GM12878 (cell line): ENCODE measurements around the gene RPUSD1. TPM values are rescaled to one million over a fixed set of nuclear protein-coding genes. Genes with fewer than 3 reads are reported as not detected.

ENCODE experiments used
- ATAC-seq: fragments of 200-7000 bp; cut with Tn5 transposase; 3 replicates; pipeline ENCODE4 v1.9.1; 2020; ENCODE audit warnings: mild to moderate bottlenecking, moderate library complexity
- BruUV-seq: library from RNA; stranded (reverse); fragments of 400-500 nt; replicated peaks from 2 replicates; lab custom pipeline; 2021; lab: Mats Ljungman, UMichigan
- CTCF ChIA-PET: fragments of 300-600 bp; sonication (Branson Sonifier 250); formaldehyde crosslinking; extraction: SDS; loops from one replicate; lab custom pipeline; 2021; ENCODE audit warnings: inconsistent platforms; lab: Yijun Ruan, JAX
- POLR2A ChIA-PET: fragments of 350-600 bp; formaldehyde crosslinking; extraction: SDS; loops from one replicate; lab custom pipeline; 2021; ENCODE audit warnings: inconsistent platforms; lab: Charles Lee
- RAD21 ChIA-PET: fragments of 300-600 bp; sonication (Branson Sonifier 250); formaldehyde crosslinking; loops from one replicate; lab custom pipeline; 2023; ENCODE audit warnings: antibody characterized with exemption; ENCODE audit not compliant: unreplicated experiment; lab: Charles Lee
- SMC1A ChIA-PET: fragments of 300-600 bp; sonication (Branson Sonifier 250); formaldehyde crosslinking; loops from one replicate; lab custom pipeline; 2023; ENCODE audit not compliant: unreplicated experiment, uncharacterized antibody; lab: Charles Lee
- DNase-seq: peaks from one replicate; pipeline ENCODE4 v3.0.0-alpha.2; 2011; ENCODE audit warnings: low read depth, low spot score
- FAIRE-seq: peaks from 3 replicates; lab custom pipeline; 2011; peaks lifted over from hg19 to GRCh38; lab: Jason Lieb, UNC
- H2AFZ ChIP-seq: 2 replicates; pipeline ENCODE4 v1.6.0; 2011; ENCODE audit warnings: low read depth, low read length, control low read depth; ENCODE audit not compliant: control insufficient read depth
- H3K27ac ChIP-seq: 2 replicates; pipeline ENCODE4 v1.5.1; 2011; ENCODE audit warnings: control low read depth; ENCODE audit not compliant: control insufficient read depth, insufficient read depth
- H3K27me3 ChIP-seq, 2 experiments: replicated peaks in 1 of 2; 2 replicates each; pipeline versions ENCODE4 v1.6.0 to v1.6.1; 2011; ENCODE audit warnings: low read length in 1 of 2; ENCODE audit not compliant: control insufficient read depth in 2 of 2, insufficient read depth in 2 of 2
- H3K36me3 ChIP-seq, 2 experiments: 2 replicates each; pipeline ENCODE4 v1.5.1; 2011; ENCODE audit warnings: low read length in 1 of 2; ENCODE audit not compliant: control insufficient read depth in 2 of 2, insufficient read depth in 2 of 2
- H3K4me1 ChIP-seq: 2 replicates; pipeline ENCODE4 v1.6.1; 2011; ENCODE audit warnings: mild to moderate bottlenecking, low read length, moderate library complexity, mixed read lengths; ENCODE audit not compliant: control insufficient read depth, insufficient read depth
- H3K4me2 ChIP-seq: 2 replicates; pipeline ENCODE4 v1.6.0; 2011; ENCODE audit warnings: control low read depth; ENCODE audit not compliant: control insufficient read depth, insufficient read depth
- H3K4me3 ChIP-seq: fragments of 200-600 bp; sonication (generic); 2 replicates; pipeline ENCODE4 v1.5.1; 2016
- H3K79me2 ChIP-seq: 2 replicates; pipeline ENCODE4 v1.6.0; 2011; ENCODE audit warnings: low read length; ENCODE audit not compliant: control insufficient read depth, insufficient read depth
- H3K9ac ChIP-seq: 2 replicates; pipeline ENCODE4 v1.8.0; 2011; ENCODE audit warnings: low read length, control low read depth, mixed read lengths; ENCODE audit not compliant: control insufficient read depth, insufficient read depth
- H3K9me3 ChIP-seq: replicated peaks from 3 replicates; pipeline ENCODE4 v1.5.1; 2011; ENCODE audit warnings: mild to moderate bottlenecking, low read length; ENCODE audit not compliant: control insufficient read depth, insufficient read depth
- H4K20me1 ChIP-seq: 2 replicates; pipeline ENCODE4 v1.6.0; 2011; ENCODE audit not compliant: control insufficient read depth, insufficient read depth
- LARP7 ChIP-seq: fragments of 450-650 bp; IDR thresholded peaks from 2 replicates; pipeline ENCODE4 v1.6.1; 2017; ENCODE audit warnings: mild to moderate bottlenecking
- MEF2A ChIP-seq: IDR thresholded peaks from 2 replicates; pipeline ENCODE4 v1.6.1; 2011; ENCODE audit warnings: low read depth, mild to moderate bottlenecking, low read length, moderate library complexity; ENCODE audit not compliant: insufficient read depth
- PML ChIP-seq: IDR thresholded peaks from 2 replicates; pipeline ENCODE4 v1.6.1; 2012; ENCODE audit warnings: low read length, inconsistent platforms
- ZNF384 ChIP-seq: IDR thresholded peaks from 2 replicates; pipeline ENCODE4 v1.6.1; 2012; ENCODE audit warnings: low read depth, mild to moderate bottlenecking, low read length, improper control_type of control experiment, borderline replicate concordance
- WGBS: methylation state at CpG from one replicate; pipeline ENCODE4 v1.1.6; 2016; ENCODE audit warnings: low lambda C conversion rate; ENCODE audit not compliant: insufficient replicate concordance, insufficient coverage; ENCODE audit errors: missing lambda C conversion rate; 5-methylcytosine and 5-hydroxymethylcytosine counted together
- in situ Hi-C: fragments of 300-500 bp; cut with MboI; formaldehyde crosslinking; loops from 9 replicates; pipeline ENCODE4 v1.14.3; 2018; ENCODE audit warnings: mixed read lengths
- intact Hi-C: fragments of 100-400 bp; cut with micrococcal nuclease; formaldehyde crosslinking; loops from one replicate; pipeline ENCODE4 v1.14.2; 2022; ENCODE audit not compliant: unreplicated experiment
- polyA plus RNA-seq, 11 experiments: library from polyadenylated mRNA; depleted of rRNA in 4 of 11; unstranded in 6 of 11; stranded (reverse) in 5 of 11; fragments of >200 nt; fragmentation: Nextera tagmentation in 4 of 11; fragmentation: Illumina TruSeq in 1 of 11; extraction: Ambion mirVana in 4 of 11; extraction: Trizol in 1 of 11; gene quantifications; 1 replicate in 1 of 11; 2 replicates in 10 of 11; pipeline versions ENCODE4 v1.2.1 to v1.2.3, GENCODE V29; 2011 to 2016; ENCODE audit warnings: inconsistent platforms in 2 of 11, missing spikeins in 2 of 11, low read depth in 1 of 11
- total RNA-seq, 4 experiments: library from RNA; depleted of rRNA in 3 of 4; stranded (reverse); fragments of >200 nt in 3 of 4; fragmentation: Illumina TruSeq in 1 of 4; extraction: Trizol in 1 of 4; gene quantifications; 2 replicates each; pipeline versions ENCODE4 v1.2.1 to v1.2.3, GENCODE V29; 2013 to 2021
- TF ChIP-seq, protein P1 (sequence below): fragments of 450-650 bp; IDR thresholded peaks from 2 replicates; pipeline ENCODE4 v1.6.1; 2018; ENCODE audit warnings: borderline replicate concordance, mild to moderate bottlenecking; ENCODE audit not compliant: partially characterized antibody
- TF ChIP-seq, protein P2 (sequence below): fragments of 450-650 bp; IDR thresholded peaks from 2 replicates; pipeline ENCODE4 v1.6.1; 2017; ENCODE audit warnings: antibody characterized with exemption, mild to moderate bottlenecking, moderate library complexity
- TF ChIP-seq, protein P3 (sequence below): fragments of 450-650 bp; formaldehyde crosslinking; IDR thresholded peaks from 2 replicates; pipeline ENCODE4 v1.5.0; 2022; ENCODE audit warnings: mild to moderate bottlenecking, missing genetic modification characterization
- TF ChIP-seq, protein P4 (sequence below): IDR thresholded peaks from 2 replicates; pipeline ENCODE4 v1.6.1; 2012; ENCODE audit warnings: low read depth, low read length, improper control_type of control experiment

RPUSD1 gene
- total and polyA plus RNA-seq, 10 of the 15 experiments (the other 5 are each of a cell fraction or from before 2014, with no cell fraction given), result 0.55 to 49.9 (median 21.1) TPM

DNA sequence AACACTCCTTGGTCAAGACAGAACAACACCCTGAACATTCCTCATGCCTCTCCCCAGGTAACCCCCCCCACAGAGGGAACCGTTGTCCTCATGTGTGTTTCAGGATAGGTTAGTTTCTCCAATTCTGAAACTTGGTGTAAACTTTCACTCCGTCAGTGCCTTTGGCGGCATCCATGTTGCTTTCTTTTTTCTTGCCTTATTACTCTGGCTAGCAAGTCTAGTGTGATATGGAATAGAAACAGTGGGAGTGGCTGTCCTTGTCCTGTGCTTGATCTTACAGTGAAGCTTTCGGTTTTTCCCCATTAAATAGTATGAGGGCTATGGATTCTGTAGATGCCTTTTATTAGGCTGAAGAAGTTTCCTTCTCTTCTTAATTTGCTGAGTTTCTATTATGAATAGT is 48.0 kb upstream of the RPUSD1 start (continued):
- TF ChIP-seq, protein P1, sequence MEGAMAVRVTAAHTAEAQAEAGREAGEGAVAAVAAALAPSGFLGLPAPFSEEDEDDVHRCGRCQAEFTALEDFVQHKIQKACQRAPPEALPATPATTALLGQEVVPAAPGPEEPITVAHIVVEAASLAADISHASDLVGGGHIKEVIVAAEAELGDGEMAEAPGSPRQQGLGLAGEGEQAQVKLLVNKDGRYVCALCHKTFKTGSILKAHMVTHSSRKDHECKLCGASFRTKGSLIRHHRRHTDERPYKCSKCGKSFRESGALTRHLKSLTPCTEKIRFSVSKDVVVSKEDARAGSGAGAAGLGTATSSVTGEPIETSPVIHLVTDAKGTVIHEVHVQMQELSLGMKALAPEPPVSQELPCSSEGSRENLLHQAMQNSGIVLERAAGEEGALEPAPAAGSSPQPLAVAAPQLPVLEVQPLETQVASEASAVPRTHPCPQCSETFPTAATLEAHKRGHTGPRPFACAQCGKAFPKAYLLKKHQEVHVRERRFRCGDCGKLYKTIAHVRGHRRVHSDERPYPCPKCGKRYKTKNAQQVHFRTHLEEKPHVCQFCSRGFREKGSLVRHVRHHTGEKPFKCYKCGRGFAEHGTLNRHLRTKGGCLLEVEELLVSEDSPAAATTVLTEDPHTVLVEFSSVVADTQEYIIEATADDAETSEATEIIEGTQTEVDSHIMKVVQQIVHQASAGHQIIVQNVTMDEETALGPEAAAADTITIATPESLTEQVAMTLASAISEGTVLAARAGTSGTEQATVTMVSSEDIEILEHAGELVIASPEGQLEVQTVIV, result no peak
- TF ChIP-seq PML, result no peak

DNA sequence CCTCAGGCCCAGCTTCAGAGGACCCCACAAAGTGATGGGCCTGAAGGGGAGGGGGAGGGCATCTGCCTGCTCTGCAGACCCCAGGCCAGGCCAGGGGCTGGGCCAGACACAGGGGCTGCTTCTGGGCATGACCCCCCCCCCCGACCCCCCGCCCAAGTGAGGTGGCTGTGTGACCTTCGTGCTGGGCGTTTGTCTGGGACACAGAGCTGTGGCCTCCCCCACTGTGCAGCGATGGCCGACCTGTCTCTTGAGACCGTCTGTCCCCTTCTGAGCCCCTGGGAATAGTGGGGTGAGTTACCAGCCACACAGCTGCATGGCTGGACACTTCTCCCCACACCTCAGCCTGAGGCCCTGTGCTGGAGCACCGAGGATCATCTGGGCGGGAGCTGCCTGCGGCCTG is 47.2 kb upstream of the RPUSD1 start:
- intact Hi-C loops, result no loop called here
- no peak for ATAC-seq

More for the DNA sequence above, 47.2 kb upstream of the RPUSD1 start:
- Histone ChIP-seq H2AFZ (no peak overlapping the region), H3K9ac (no peak overlapping the region), H3K27me3 (no peaks in the 10 kb centered on the region), H3K4me3 (no peak overlapping the region), H3K9me3 (peaks cover 2% of the 10 kb centered on the region; the same call in 1 of the 3 replicates), H3K4me1 (no peaks in the 10 kb centered on the region), H3K4me2 (no peak overlapping the region), H3K27ac (no peak overlapping the region), H3K36me3 (no peaks in the 10 kb centered on the region), H4K20me1 (no peaks in the 10 kb centered on the region), H3K79me2 (no peaks in the 10 kb centered on the region)
- CTCF ChIA-PET, result no interaction called here
- in situ Hi-C loops, result no loop called here
- RAD21 ChIA-PET, result no interaction called here
- POLR2A ChIA-PET, result no interaction called here
- no peak for DNase-seq
- WGBS, result 70% methylated on average over 6 of the region's 10 CpGs
- SMC1A ChIA-PET, result no interaction called here
- FAIRE-seq, result no peak
- no peak for TF ChIP-seq ZNF384
- TF ChIP-seq, protein P2, sequence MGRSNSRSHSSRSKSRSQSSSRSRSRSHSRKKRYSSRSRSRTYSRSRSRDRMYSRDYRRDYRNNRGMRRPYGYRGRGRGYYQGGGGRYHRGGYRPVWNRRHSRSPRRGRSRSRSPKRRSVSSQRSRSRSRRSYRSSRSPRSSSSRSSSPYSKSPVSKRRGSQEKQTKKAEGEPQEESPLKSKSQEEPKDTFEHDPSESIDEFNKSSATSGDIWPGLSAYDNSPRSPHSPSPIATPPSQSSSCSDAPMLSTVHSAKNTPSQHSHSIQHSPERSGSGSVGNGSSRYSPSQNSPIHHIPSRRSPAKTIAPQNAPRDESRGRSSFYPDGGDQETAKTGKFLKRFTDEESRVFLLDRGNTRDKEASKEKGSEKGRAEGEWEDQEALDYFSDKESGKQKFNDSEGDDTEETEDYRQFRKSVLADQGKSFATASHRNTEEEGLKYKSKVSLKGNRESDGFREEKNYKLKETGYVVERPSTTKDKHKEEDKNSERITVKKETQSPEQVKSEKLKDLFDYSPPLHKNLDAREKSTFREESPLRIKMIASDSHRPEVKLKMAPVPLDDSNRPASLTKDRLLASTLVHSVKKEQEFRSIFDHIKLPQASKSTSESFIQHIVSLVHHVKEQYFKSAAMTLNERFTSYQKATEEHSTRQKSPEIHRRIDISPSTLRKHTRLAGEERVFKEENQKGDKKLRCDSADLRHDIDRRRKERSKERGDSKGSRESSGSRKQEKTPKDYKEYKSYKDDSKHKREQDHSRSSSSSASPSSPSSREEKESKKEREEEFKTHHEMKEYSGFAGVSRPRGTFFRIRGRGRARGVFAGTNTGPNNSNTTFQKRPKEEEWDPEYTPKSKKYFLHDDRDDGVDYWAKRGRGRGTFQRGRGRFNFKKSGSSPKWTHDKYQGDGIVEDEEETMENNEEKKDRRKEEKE, result no peak
- no peak for TF ChIP-seq MEF2A
- no peak for TF ChIP-seq LARP7
- TF ChIP-seq, protein P3, sequence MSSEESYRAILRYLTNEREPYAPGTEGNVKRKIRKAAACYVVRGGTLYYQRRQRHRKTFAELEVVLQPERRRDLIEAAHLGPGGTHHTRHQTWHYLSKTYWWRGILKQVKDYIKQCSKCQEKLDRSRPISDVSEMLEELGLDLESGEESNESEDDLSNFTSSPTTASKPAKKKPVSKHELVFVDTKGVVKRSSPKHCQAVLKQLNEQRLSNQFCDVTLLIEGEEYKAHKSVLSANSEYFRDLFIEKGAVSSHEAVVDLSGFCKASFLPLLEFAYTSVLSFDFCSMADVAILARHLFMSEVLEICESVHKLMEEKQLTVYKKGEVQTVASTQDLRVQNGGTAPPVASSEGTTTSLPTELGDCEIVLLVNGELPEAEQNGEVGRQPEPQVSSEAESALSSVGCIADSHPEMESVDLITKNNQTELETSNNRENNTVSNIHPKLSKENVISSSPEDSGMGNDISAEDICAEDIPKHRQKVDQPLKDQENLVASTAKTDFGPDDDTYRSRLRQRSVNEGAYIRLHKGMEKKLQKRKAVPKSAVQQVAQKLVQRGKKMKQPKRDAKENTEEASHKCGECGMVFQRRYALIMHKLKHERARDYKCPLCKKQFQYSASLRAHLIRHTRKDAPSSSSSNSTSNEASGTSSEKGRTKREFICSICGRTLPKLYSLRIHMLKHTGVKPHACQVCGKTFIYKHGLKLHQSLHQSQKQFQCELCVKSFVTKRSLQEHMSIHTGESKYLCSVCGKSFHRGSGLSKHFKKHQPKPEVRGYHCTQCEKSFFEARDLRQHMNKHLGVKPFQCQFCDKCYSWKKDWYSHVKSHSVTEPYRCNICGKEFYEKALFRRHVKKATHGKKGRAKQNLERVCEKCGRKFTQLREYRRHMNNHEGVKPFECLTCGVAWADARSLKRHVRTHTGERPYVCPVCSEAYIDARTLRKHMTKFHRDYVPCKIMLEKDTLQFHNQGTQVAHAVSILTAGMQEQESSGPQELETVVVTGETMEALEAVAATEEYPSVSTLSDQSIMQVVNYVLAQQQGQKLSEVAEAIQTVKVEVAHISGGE (CRISPR knock-in tag), result no peak
- TF ChIP-seq, protein P4, sequence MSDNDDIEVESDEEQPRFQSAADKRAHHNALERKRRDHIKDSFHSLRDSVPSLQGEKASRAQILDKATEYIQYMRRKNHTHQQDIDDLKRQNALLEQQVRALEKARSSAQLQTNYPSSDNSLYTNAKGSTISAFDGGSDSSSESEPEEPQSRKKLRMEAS, result no peak
- BruUV-seq, result no TSS peak
